ENCODE data around the gene COL25A1. TPM values are rescaled to one million over a fixed set of nuclear protein-coding genes. Genes with fewer than 3 reads are reported as not detected.
A peak's percentile ranks its signal among the peaks of the same experiment; 100 is the strongest.

Gene COL25A1
- total RNA-seq, 2 donors from 2014 or later = 4.0 to 6.2 TPM

- Mint-ChIP-seq H3K9me3 (no peaks in the 10 kb centered on the region), H3K27me3 (ENCODE audit: insufficient read depth) (no peaks in the 10 kb centered on the region), H3K36me3 (ENCODE audit: low read depth) (no peaks in the 10 kb centered on the region), H3K4me1 (peaks cover 21% of the 10 kb centered on the region), H3K4me3 (no peak overlapping the region), H3K27ac (no peak overlapping the region)
- H3K27me3 ChIP-seq (ENCODE audit: control insufficient read depth, insufficient read depth, low read length, poor library complexity, severe bottlenecking) = no peaks in the 10 kb centered on the region
- no peak overlapping the region for H3K4me3 ChIP-seq (ENCODE audit: low read length)
- H3K36me3 ChIP-seq (ENCODE audit: control insufficient read depth, insufficient read depth, low read length) = no peaks in the 10 kb centered on the region
- H3K4me1 ChIP-seq (ENCODE audit: control insufficient read depth, insufficient read depth, low read length) = peaks cover 7% of the 10 kb centered on the region
- TF ChIP-seq CTCF (conservative IDR thresholded peaks at IDR 0.05) = no peak
- no peak for DNase-seq
- H3K9me3 ChIP-seq (ENCODE audit: control insufficient read depth, low read length) = no peaks in the 10 kb centered on the region
- no peak overlapping the region for H3K27ac ChIP-seq (ENCODE audit: low read depth, low read length)
- H3K9ac ChIP-seq (ENCODE audit: extremely low read depth, low read length, poor library complexity, severe bottlenecking) = no peak overlapping the region
- 87 to 93% methylated on average over 4 of the region's 4 CpGs for WGBS, 2 experiments (ENCODE audit: insufficient coverage in 1 of 2, insufficient read length in 1 of 2)
Measured at GRCh38 chr4:109172301-109172700, 130.2 kb downstream of the COL25A1 start.

- Mint-ChIP-seq H3K4me3 (no peak overlapping the region), H3K4me1 (peaks cover 10% of the 10 kb centered on the region), H3K9me3 (no peaks in the 10 kb centered on the region), H3K27ac (no peak overlapping the region), H3K27me3 (ENCODE audit: insufficient read depth) (no peaks in the 10 kb centered on the region), H3K36me3 (ENCODE audit: low read depth) (no peaks in the 10 kb centered on the region)
- no peak for DNase-seq
- Histone ChIP-seq H3K4me3 (ENCODE audit: low read length) (no peak overlapping the region), H3K9ac (ENCODE audit: extremely low read depth, low read length, poor library complexity, severe bottlenecking) (no peak overlapping the region), H3K4me1 (ENCODE audit: control insufficient read depth, insufficient read depth, low read length) (peaks cover 7% of the 10 kb centered on the region), H3K9me3 (ENCODE audit: control insufficient read depth, low read length) (no peaks in the 10 kb centered on the region), H3K27ac (ENCODE audit: low read depth, low read length) (no peak overlapping the region), H3K27me3 (ENCODE audit: control insufficient read depth, insufficient read depth, low read length, poor library complexity, severe bottlenecking) (no peaks in the 10 kb centered on the region), H3K36me3 (ENCODE audit: control insufficient read depth, insufficient read depth, low read length) (no peaks in the 10 kb centered on the region)
- TF ChIP-seq CTCF (conservative IDR thresholded peaks at IDR 0.05) = no peak
Measured at GRCh38 chr4:109171070-109171469, 131.4 kb downstream of the COL25A1 start.

- Histone ChIP-seq H3K27me3 (ENCODE audit: control insufficient read depth, insufficient read depth, low read length, poor library complexity, severe bottlenecking) (no peaks in the 10 kb centered on the region), H3K4me3 (ENCODE audit: low read length) (no peak overlapping the region), H3K4me1 (ENCODE audit: control insufficient read depth, insufficient read depth, low read length) (peaks cover 7% of the 10 kb centered on the region), H3K9me3 (ENCODE audit: control insufficient read depth, low read length) (no peaks in the 10 kb centered on the region), H3K36me3 (ENCODE audit: control insufficient read depth, insufficient read depth, low read length) (no peaks in the 10 kb centered on the region), H3K27ac (ENCODE audit: low read depth, low read length) (no peak overlapping the region), H3K9ac (ENCODE audit: extremely low read depth, low read length, poor library complexity, severe bottlenecking) (no peak overlapping the region)
- no peaks in the 10 kb centered on the region for H3K9me3 Mint-ChIP-seq
- TF ChIP-seq CTCF (conservative IDR thresholded peaks at IDR 0.05) = peak; percentile 37
- H3K27me3 Mint-ChIP-seq (ENCODE audit: insufficient read depth) = no peaks in the 10 kb centered on the region
- no peak overlapping the region for H3K4me3 Mint-ChIP-seq
- H3K4me1 Mint-ChIP-seq = peaks cover 9% of the 10 kb centered on the region
- WGBS, 2 experiments (ENCODE audit: insufficient coverage in 1 of 2, insufficient read length in 1 of 2) = 100% methylated on average over 1 of the region's 1 CpG; no CpG with 5 or more reads in 1 of the 2 experiments
- no peaks in the 10 kb centered on the region for H3K36me3 Mint-ChIP-seq (ENCODE audit: low read depth)
- no peak for DNase-seq
- no peak overlapping the region for H3K27ac Mint-ChIP-seq
Measured at GRCh38 chr4:109169170-109169569, 133.3 kb downstream of the COL25A1 start.

Data from endodermal cell (in vitro differentiated cells).